Measurements from ENCODE around the gene CUL3. TPM values are rescaled to one million over a fixed set of nuclear protein-coding genes. Genes with fewer than 3 reads are reported as not detected.

Gene CUL3
- total RNA-seq, 1 experiment from 2014 or later: 95.7 TPM

- H2AFZ ChIP-seq (ENCODE audit: low read depth, low read length, poor library complexity, severe bottlenecking): no peak overlapping the region
- BruUV-seq (replicated peaks): no TSS peak
- H3K4me1 ChIP-seq (ENCODE audit: control insufficient read depth in 1 of 2, insufficient read depth in 2 of 2, low read length in 2 of 2): no peaks in the 10 kb centered on the region
- DNase-seq (ENCODE audit: low read depth, low spot score) (no peak), ATAC-seq (no peak)
- H3K9me3 ChIP-seq (ENCODE audit: control insufficient read depth in 1 of 2, insufficient read depth in 1 of 2, low read depth in 1 of 2, low read length in 2 of 2): no peaks in the 10 kb centered on the region
- no peak overlapping the region for H3K9ac ChIP-seq (ENCODE audit: low read length)
- no peak overlapping the region for H3K27ac ChIP-seq (ENCODE audit: low read depth, low read length)
- TF ChIP-seq CBX3 (IDR thresholded peaks at IDR 0.05; ENCODE audit: low read depth) (no peak), RAD21 (IDR thresholded peaks at IDR 0.05; ENCODE audit: low read depth) (no peak), ZNF274 (IDR thresholded peaks at IDR 0.05; ENCODE audit: low read depth, low read length) (no peak), ZFX (IDR thresholded peaks at IDR 0.05) (no peak), SRF (IDR thresholded peaks at IDR 0.05; ENCODE audit: low read depth) (no peak), ATF3 (IDR thresholded peaks at IDR 0.05) (no peak), FOSL1 (IDR thresholded peaks at IDR 0.05; ENCODE audit: low read depth) (no peak), CTCF (IDR thresholded peaks at IDR 0.05 in 2 of 3, conservative IDR thresholded peaks at IDR 0.05 in 1 of 3; ENCODE audit: borderline replicate concordance in 1 of 3, insufficient read depth in 1 of 3, low read depth in 2 of 3, low read length in 2 of 3) (no peak), EGR1 (IDR thresholded peaks at IDR 0.05; ENCODE audit: low read depth) (no peak), POLR2A (IDR thresholded peaks at IDR 0.05; ENCODE audit: borderline replicate concordance, extremely low read depth, insufficient read depth, insufficient read length) (no peak), EZH2phosphoT487 (IDR thresholded peaks at IDR 0.05; ENCODE audit: borderline replicate concordance) (no peak), TCF7L2 (IDR thresholded peaks at IDR 0.05; ENCODE audit: borderline replicate concordance, extremely low read depth, insufficient read depth, insufficient read length) (no peak), JUND (IDR thresholded peaks at IDR 0.05) (no peak), MAX (IDR thresholded peaks at IDR 0.05) (no peak), REST (IDR thresholded peaks at IDR 0.05; ENCODE audit: low read depth) (no peak), ZBTB33 (IDR thresholded peaks at IDR 0.05; ENCODE audit: extremely low read depth, insufficient replicate concordance, low read length) (no peak)
- no peaks in the 10 kb centered on the region for H3K79me2 ChIP-seq (ENCODE audit: insufficient read depth, low read length)
- intact Hi-C loops (cut with micrococcal nuclease): no loop called here
- ChIA-PET CTCF (interaction anchor here (0.6 kb wide), 1 partner anchor 98 kb away, joined by 3 read pairs; no protein-coding TSS in a partner anchor), RAD21 (ENCODE audit: low non-redundant PET in 1 of 2, low total read pairs in 2 of 2, uncharacterized antibody in 2 of 2, unreplicated experiment in 2 of 2) (no interaction called here), POLR2A (no interaction called here)
- no peak overlapping the region for H3K4me3 ChIP-seq (replicated peaks in 1 of 2; ENCODE audit: low read depth in 1 of 2, low read length in 2 of 2)
- no peaks in the 10 kb centered on the region for H4K20me1 ChIP-seq (ENCODE audit: insufficient read depth)
- H3K9me2 ChIP-seq (ENCODE audit: insufficient read depth): no peaks in the 10 kb centered on the region
- no peak overlapping the region for H3K4me2 ChIP-seq (ENCODE audit: low read length)
- no peaks in the 10 kb centered on the region for H3K36me3 ChIP-seq (ENCODE audit: control insufficient read depth in 1 of 2, insufficient read depth in 2 of 2, low read length in 2 of 2)
- no peaks in the 10 kb centered on the region for H3K27me3 ChIP-seq (ENCODE audit: insufficient read depth, low read length)
Measured at GRCh38 chr2:224457408-224458096, 127.6 kb downstream of the CUL3 start.
